Erythroblast (primary cell): ENCODE results near the gene LCN12.

Source experiments
- GATA1 ChIP-seq: IDR thresholded peaks from 2 replicates; pipeline ENCODE4 v1.6.1; 2011; ENCODE audit warnings: low read depth, mild to moderate bottlenecking, control low read depth, low read length, moderate library complexity
- POLR2A ChIP-seq: IDR thresholded peaks from 2 replicates; pipeline ENCODE4 v1.6.1; 2011; ENCODE audit warnings: mild to moderate bottlenecking, low read length

- no peak for TF ChIP-seq POLR2A
- no peak for TF ChIP-seq GATA1
Measured at GRCh38 chr9:136926749-136927148, 25.3 kb upstream of the LCN12 start.
